HEK293T (cell line): ENCODE results near the gene TMEM219.
A peak's percentile ranks its signal among the peaks of the same experiment; 100 is the strongest.

ENCODE experiments used
- CTCF ChIA-PET: fragments of 350-600 bp; formaldehyde crosslinking; extraction: SDS; loops from one replicate; lab custom pipeline; 2021; ENCODE audit warnings: antibody characterized with exemption, inconsistent platforms; lab: Yijun Ruan, JAX
- POLR2A ChIA-PET: fragments of 350-600 bp; formaldehyde crosslinking; extraction: SDS; loops from one replicate; lab custom pipeline; 2020; ENCODE audit warnings: antibody characterized with exemption, inconsistent platforms; lab: Yijun Ruan, JAX
- DNase-seq: peaks from one replicate; pipeline ENCODE4 v3.0.0; 2012; ENCODE audit warnings: mixed read lengths; ENCODE audit errors: extremely low spot score
- ARNT ChIP-seq: fragments of 450-650 bp; IDR thresholded peaks from 2 replicates; pipeline ENCODE4 v1.6.1; 2017; ENCODE audit warnings: mild to moderate bottlenecking
- BHLHE40 ChIP-seq: fragments of 450-650 bp; IDR thresholded peaks from 2 replicates; pipeline ENCODE4 v1.6.1; 2016; ENCODE audit warnings: mild to moderate bottlenecking, moderate library complexity, borderline replicate concordance
- CTBP1 ChIP-seq: fragments of 450-650 bp; IDR thresholded peaks from 2 replicates; pipeline ENCODE4 v1.6.1; 2016; ENCODE audit warnings: borderline replicate concordance
- ELF4 ChIP-seq: fragments of 450-650 bp; IDR thresholded peaks from 2 replicates; pipeline ENCODE4 v1.6.1; 2017; ENCODE audit warnings: antibody characterized with exemption
- FOXA1 ChIP-seq: fragments of 450-650 bp; IDR thresholded peaks from 2 replicates; pipeline ENCODE4 v1.6.1; 2016; ENCODE audit warnings: mild to moderate bottlenecking
- FOXK2 ChIP-seq: fragments of 450-650 bp; IDR thresholded peaks from 2 replicates; pipeline ENCODE4 v1.6.1; 2016; ENCODE audit warnings: mild to moderate bottlenecking
- FOXM1 ChIP-seq: fragments of 450-650 bp; IDR thresholded peaks from 2 replicates; pipeline ENCODE4 v1.6.1; 2017; ENCODE audit warnings: mild to moderate bottlenecking, borderline replicate concordance
- HDGF ChIP-seq: fragments of 450-650 bp; IDR thresholded peaks from 2 replicates; pipeline ENCODE4 v1.6.1; 2017; ENCODE audit warnings: antibody characterized with exemption, borderline replicate concordance
- L3MBTL2 ChIP-seq: fragments of 450-650 bp; conservative IDR thresholded peaks from 2 replicates; pipeline ENCODE4 v1.6.1; 2016; ENCODE audit warnings: mild to moderate bottlenecking
- LEF1 ChIP-seq: fragments of 450-650 bp; IDR thresholded peaks from 2 replicates; pipeline ENCODE4 v1.6.1; 2017; ENCODE audit warnings: mild to moderate bottlenecking, borderline replicate concordance
- NFRKB ChIP-seq: fragments of 450-650 bp; IDR thresholded peaks from 2 replicates; pipeline ENCODE4 v1.6.1; 2016; ENCODE audit warnings: mild to moderate bottlenecking, moderate library complexity
- SP1 ChIP-seq: fragments of 450-650 bp; IDR thresholded peaks from 2 replicates; pipeline ENCODE4 v1.6.1; 2017
- SUZ12 ChIP-seq: fragments of 450-650 bp; IDR thresholded peaks from 2 replicates; pipeline ENCODE4 v1.6.1; 2016; ENCODE audit warnings: mild to moderate bottlenecking
- TARDBP ChIP-seq: fragments of 450-650 bp; IDR thresholded peaks from 2 replicates; pipeline ENCODE4 v1.6.1; 2016
- ZNF384 ChIP-seq: fragments of 450-650 bp; IDR thresholded peaks from 2 replicates; pipeline ENCODE4 v1.6.1; 2016
- TF ChIP-seq, protein P1 (sequence below): fragments of 450-650 bp; IDR thresholded peaks from 2 replicates; pipeline ENCODE4 v1.6.1; 2016

TMEM219 gene

DNA sequence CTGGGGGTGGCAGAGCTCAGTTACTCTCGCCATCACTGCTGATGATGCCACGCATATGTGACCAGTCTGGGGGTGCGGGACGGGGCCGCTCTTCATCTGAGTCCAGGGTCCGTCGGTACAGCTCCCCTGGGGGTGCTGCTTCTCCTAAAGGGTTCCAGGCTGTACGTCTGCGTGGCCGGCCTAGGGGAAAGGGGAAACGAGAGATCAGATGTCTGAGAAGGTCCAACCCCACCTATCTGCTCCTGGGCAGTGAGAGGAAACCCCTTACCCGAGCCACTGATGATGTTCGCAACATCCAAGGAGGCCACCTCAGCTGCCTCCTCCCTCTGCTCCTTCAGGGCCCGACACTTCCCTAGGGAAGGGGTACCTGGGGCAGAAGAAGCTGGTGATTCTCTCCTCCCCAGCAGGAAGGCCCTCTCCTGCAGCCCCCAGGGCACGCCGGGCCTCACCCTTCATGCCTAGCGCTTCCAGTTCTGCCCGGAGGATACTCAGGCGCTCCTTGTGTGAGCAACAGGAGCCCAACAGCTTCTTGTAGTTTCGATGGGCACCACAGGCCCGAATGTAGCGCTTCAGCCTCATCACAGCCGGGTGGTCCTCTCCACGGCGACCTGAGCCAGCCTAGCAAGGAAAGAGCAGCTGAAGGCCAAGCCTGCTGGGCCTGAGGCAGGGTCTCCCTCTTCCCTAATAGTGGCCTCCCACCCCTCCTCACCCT is 31.5 kb downstream of the TMEM219 start:
- POLR2A ChIA-PET, result interaction anchor here (0.9 to 5.9 kb wide), 11 partner anchors 9 to 132 kb away, joined by 3 to 74 read pairs (median 4); partner anchors contain the start of genes KCTD13, SEZ6L2, TAOK2 and TMEM219
- CTCF ChIA-PET, result interaction anchor here (0.7 to 2.6 kb wide), 4 partner anchors 18 to 50 kb away, joined by 3 to 7 read pairs (median 4); no protein-coding TSS in a partner anchor
- no peak for DNase-seq
- no peak for TF ChIP-seq ZNF384
- no peak for TF ChIP-seq FOXM1
- TF ChIP-seq ELF4, result peak; percentile 5; the same call in 1 of the 2 replicates

DNA sequence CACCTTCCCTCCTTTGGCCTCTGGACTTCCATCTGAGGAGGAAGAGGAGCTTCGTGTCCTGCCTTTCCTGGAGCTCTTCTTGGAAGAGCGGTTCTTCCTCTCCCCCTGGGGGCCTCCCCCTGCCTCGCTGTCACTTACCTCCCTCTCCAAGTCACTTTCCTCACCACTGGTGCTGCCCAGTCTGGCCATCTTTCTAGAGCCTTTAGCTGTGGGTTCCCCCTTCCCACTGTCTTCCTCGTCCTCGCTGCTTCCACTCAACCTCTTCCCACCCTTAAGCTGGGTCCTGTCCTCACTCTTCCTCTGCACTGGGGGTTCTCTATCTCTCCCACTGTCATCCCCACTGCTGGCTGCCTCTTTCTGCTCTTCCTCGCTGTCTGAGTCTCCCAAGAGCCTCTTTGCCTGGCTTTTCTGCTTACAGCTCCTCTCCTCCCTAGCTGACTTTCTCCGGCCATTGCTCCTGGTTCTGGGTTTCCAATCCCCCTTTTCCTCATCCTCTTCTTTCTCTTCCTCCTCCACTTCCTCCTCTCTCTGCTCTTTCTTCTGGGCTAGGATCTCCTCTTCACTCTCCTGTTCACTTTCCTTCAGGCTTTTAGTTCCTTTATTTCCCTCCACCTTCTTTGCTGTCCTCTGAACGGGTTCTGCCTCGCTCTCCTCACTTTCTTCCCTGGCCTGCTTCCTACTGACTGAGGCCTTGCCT is 32.2 kb downstream of the TMEM219 start:
- CTCF ChIA-PET, result interaction anchor here (0.7 to 2.6 kb wide), 3 partner anchors 21 to 50 kb away, joined by 3 to 7 read pairs (median 4); no protein-coding TSS in a partner anchor
- POLR2A ChIA-PET, result interaction anchor here (0.9 to 5.9 kb wide), 12 partner anchors 8 to 541 kb away, joined by 3 to 74 read pairs (median 4); partner anchors contain the start of genes KCTD13, SEZ6L2, TAOK2 and ZNF747
- TF ChIP-seq SP1 (no peak), HDGF (no peak), BHLHE40 (no peak), SUZ12 (no peak), FOXK2 (no peak), FOXM1 (no peak), FOXA1 (no peak), ARNT (no peak), ELF4 (no peak), TARDBP (no peak)
- no peak for DNase-seq

DNA sequence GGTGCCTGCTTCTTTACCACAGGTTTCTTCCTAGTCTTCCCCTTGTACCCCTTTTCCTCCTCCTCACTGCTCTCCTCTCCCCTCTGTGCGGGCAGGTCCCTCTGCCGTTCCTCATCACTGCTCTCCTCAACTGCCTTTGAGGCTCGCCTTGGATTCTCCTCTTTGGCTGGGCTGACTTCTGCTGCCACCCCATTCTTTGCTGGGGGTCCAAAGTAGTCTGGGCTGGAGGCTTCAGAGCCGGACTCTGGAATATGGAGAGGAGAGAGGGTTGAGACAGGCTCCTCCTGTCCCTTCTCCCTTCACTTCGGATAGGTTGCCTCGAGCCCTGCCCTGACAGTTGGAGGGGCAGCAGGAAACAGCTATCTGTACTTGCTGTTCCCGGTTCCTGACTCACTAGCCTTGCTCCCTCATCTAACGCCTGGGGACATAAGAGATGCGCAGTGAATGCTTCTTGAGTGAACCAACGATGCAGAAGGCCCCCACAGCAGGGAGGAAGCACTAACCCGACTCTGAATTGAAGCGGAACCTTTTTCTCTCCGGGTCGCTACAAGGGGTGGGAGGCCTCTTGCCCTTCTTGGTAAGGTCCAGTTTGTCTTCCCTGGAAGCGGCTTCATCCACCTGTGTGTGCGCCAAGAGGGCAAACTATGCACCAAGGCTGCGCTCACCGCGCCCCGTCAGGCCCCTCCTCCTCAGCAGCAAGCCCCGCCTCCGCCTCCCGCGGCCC is 32.9 kb downstream of the TMEM219 start:
- TF ChIP-seq FOXA1, result no peak
- no peak for TF ChIP-seq L3MBTL2
- no peak for TF ChIP-seq TARDBP
- no peak for TF ChIP-seq SUZ12
- TF ChIP-seq HDGF, result 0 out of 2 replicates have a peak, but pooled peaks have one; percentile 33
- TF ChIP-seq, protein P1, sequence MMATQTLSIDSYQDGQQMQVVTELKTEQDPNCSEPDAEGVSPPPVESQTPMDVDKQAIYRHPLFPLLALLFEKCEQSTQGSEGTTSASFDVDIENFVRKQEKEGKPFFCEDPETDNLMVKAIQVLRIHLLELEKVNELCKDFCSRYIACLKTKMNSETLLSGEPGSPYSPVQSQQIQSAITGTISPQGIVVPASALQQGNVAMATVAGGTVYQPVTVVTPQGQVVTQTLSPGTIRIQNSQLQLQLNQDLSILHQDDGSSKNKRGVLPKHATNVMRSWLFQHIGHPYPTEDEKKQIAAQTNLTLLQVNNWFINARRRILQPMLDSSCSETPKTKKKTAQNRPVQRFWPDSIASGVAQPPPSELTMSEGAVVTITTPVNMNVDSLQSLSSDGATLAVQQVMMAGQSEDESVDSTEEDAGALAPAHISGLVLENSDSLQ, result no peak
- no peak for TF ChIP-seq CTBP1
- no peak for TF ChIP-seq FOXK2
- TF ChIP-seq LEF1, result no peak
- ChIA-PET CTCF (interaction anchor here (0.7 to 2.6 kb wide), 3 partner anchors 33 to 179 kb away, joined by 3 to 7 read pairs (median 4); partner anchors contain the start of gene PAGR1), POLR2A (interaction anchor here (0.6 to 5.9 kb wide), 24 partner anchors 8 to 901 kb away, joined by 3 to 74 read pairs (median 4); partner anchors contain the start of genes ASPHD1, C16orf92, KCTD13 and SEZ6L2)
- peak; percentile 79 for DNase-seq

DNA sequence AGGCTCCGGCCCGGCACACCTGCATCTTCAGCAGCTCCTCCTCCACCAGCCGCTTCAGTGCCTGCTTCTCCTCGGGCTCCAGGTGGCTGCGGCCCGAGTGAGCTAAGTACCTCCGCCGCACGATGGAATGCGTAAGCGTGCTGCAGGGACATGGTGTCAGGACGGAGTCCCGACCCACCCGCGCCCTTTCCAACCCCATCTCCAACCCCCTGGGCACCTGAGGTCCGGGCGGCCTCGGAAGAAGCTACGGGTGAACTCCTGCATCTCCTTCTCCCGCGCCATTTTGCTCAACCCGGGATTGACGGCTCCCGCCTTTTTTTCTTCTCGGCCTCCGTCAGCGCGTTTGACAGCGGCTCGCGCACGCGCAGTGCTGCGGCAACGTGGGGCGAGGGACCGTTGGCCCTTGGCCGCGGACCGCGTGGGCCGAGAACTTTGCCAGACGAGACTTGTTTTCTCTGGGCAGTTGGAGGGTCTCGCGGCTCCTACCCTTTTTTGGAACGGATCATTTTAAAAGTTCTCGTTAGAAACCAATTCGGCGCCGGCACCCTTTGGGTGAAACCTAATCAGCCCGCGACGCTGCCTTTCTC is 33.5 kb downstream of the TMEM219 start, which contains the start of gene HIRIP3:
TSS of gene HIRIP3 (minus strand) at position 294 of the 587 bp plus-strand sequence. CDS start at position 282, 12 bp downstream.
- TF ChIP-seq NFRKB (0 out of 2 replicates have a peak, but pooled peaks have one; percentile 92), CTBP1 (no peak), FOXA1 (no peak), L3MBTL2 (peak; percentile 100)
- TF ChIP-seq, protein P1, result peak; percentile 91
- DNase-seq, result peak; percentile 96
- POLR2A ChIA-PET, result interaction anchor here (0.6 to 5.9 kb wide), 22 partner anchors 9 to 900 kb away, joined by 3 to 74 read pairs (median 4); partner anchors contain the start of genes ASPHD1, C16orf92, KCTD13 and SEZ6L2

DNA sequence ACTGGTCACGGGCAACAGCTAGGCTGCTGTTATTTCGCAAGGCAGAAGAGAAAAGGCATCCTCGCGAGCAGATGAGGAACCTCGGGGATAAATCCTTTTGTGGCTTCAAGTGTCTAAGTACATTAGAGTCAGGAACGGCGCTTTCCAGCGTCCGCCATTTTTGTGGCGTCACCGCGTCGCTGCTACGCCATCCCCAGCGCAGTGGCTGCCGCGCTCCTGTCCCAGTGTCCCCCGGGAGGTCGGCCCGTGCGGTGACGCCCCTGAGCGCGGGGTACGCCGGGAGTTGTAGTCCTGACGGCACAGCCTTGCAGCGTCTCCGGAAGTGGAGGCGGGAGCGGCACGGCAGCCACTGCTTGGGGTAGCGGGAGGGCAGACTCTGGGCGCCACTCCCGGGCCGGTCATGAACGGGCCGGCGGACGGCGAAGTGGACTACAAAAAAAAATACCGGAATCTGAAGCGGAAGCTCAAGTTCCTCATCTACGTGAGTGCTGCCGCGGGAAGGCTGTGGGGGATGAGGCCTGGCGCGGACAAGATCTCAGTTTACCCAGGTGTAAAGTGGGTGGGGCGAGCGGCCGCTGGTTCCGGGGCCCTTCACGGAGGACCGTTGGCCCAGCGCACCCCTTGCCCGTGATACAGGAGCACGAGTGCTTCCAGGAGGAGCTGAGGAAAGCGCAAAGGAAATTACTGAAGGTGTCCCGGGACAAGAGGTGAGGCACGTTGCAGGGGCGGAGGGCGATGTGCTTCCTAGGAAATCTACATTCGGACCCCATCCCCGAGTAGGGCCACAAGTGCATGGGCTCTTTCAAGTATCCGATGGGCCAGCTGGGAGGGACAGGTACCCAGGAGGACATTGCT is 34.3 kb downstream of the TMEM219 start, which contains the start of gene INO80E:
TSS of gene INO80E (plus strand) at position 331 of the 855 bp plus-strand sequence. CDS start at position 401, 70 bp downstream.
- POLR2A ChIA-PET, result interaction anchor here (0.9 to 5.9 kb wide), 21 partner anchors 8 to 178 kb away, joined by 3 to 74 read pairs (median 4); partner anchors contain the start of genes ASPHD1, DOC2A, KCTD13 and SEZ6L2
- TF ChIP-seq ZNF384, result no peak
- peak; percentile 7 for TF ChIP-seq NFRKB
- peak; percentile 87 for TF ChIP-seq ELF4
- TF ChIP-seq HDGF, result peak; percentile 98
- CTCF ChIA-PET, result interaction anchor here (0.5 kb wide), 3 partner anchors 8 to 949 kb away, joined by 3 to 7 read pairs (median 3); no protein-coding TSS in a partner anchor
- DNase-seq, result peak; percentile 100

More for the DNA sequence above, 33.5 kb downstream of the TMEM219 start, which contains the start of gene HIRIP3:
- CTCF ChIA-PET, result interaction anchor here (0.5 to 2.6 kb wide), 3 partner anchors 9 to 180 kb away, joined by 3 to 7 read pairs (median 3); partner anchors contain the start of gene PAGR1
